Activated CD8-positive, alpha-beta memory T cell treated with anti-CD3 and anti-CD28 coated beads for 4 hours (primary cell): ENCODE measurements around the gene TMEM43.

Experiments
- DNase-seq, 2 donors: peaks; one replicate each; pipeline ENCODE4 v3.0.0-alpha.2; 2020; ENCODE audit warnings: low read depth in 2 of 2

The TMEM43 gene

DNA sequence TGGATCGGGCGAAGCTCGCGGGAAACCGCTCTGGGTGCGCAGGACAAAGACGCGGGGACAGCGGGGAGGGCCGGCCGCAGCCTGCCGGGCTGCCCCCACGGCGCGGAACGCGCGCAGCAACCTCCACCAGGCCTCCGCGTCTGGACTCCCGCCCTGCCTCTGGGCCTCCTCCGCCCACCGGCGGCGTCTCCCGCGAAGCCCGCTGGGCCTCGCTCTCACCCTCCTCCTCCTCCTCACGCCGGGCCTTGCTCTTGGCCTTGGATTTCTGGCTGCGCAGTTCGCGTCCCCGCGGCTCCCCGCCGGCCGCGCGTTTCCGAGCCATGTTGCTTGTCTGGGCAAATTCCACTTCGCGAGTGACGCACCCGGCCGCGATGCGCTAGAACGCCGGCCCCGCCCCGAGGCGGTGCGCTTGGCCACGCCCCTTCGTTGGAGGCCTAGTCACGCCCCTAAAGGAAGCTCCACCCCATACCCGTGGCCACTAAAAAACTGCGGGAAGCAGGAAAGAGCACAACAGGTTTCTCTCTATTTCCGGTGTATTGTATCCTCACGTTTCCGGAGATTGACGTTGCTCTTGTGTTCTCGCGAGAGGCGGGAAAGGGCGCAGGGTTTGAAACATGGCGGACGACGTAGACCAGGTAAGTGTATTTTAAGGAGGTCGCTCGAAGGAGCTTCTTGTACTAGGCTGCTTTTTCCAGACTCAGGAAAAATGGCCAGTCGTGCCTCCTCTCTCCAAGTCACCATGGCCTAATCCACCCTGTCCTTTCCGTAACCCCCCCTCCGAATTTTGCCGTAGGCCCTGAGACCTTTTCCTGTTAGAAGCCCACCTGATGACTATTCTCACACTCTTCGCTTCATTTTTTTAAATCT, 53.6 kb downstream of the TMEM43 start, which contains the start of the genes LSM3 and XPC:
LSM3 (plus strand) TSS at position 571 of the 867 bp plus-strand sequence; CDS start at position 615, 44 bp downstream.
XPC (minus strand) TSS at position 355 of the 867 bp plus-strand sequence; CDS start at position 322, 33 bp downstream.
- DNase-seq: peak; percentile 93 to 96

DNA sequence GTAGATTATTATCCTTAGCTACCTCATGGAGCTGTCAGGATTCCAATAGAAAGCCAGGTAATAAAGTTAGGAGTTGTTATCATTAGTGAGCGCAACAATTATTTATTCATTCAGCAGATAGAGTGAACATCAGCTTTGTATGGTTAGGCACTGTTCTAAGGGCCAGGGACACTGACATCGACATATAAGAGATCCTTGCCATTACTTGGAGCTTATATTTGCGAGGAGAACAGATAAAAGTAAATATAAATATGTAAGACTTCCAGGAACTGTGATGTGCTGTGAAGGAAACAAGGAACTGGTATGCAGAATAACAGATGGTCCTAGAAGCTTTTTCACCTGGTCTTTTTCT, 54.2 kb downstream of the TMEM43 start:
- DNase-seq: no peak

DNA sequence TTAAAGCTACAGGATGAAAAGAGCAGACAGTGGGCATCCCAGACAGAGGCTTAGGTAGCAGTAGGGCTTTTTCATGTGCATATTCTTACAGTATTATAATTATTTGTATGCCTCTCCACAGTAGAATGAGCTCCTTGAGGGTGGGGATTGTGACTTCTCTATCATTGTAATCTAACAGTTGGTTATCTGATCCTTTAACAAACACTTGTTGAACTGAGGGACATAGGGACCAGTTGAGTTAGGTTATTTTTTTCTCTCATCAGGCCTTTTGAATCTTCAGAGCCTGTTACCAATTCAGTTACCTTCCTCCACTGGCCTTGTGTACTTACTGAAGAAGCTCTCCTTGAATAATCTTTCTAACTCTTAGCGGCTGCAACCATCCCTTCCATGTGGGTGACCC, 54.9 kb downstream of the TMEM43 start:
- DNase-seq: no peak

DNA sequence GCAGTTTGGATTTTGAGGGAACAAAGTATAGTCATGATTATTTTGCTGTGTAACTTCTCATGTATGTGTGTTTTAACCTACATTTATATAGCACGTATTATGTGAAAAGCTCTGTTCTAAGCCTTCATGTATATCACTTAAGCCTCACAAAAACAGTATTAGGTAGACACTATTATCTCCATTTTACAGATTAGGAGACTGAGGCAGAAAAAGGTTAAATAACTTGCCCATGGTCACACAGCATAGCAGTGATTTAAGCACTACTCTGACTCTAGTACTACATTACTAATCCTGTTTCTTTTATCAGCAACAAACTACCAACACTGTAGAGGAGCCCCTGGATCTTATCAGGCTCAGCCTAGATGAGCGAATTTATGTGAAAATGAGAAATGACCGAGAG, 56.4 kb downstream of the TMEM43 start:
- DNase-seq: no peak

DNA sequence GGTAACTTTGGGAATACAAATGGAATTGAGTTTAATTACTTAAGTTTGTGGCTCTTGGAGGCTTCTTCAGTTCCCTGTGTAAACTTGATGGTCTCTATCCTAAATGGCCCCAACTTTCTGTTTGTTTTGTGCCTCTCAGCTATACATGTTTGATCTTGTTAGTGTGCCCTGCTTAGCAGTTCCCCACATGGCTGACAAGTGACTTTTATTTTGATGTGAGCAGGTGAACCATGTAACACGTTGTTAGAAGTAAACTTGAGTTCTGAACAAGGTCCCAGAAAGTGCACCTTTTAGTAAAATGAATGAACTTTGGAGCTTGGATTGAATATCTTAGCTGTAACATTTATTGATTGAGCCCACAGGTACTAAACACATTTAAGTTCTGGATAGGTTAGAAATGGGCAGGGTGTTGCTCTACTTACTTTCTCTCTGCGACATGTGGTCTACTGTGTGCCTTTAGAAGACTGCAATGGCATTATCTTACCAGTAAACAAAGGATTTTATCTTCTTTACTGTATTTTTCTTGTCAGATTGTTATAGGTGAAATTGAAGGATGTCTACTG, 58.2 kb downstream of the TMEM43 start:
- DNase-seq: no peak

DNA sequence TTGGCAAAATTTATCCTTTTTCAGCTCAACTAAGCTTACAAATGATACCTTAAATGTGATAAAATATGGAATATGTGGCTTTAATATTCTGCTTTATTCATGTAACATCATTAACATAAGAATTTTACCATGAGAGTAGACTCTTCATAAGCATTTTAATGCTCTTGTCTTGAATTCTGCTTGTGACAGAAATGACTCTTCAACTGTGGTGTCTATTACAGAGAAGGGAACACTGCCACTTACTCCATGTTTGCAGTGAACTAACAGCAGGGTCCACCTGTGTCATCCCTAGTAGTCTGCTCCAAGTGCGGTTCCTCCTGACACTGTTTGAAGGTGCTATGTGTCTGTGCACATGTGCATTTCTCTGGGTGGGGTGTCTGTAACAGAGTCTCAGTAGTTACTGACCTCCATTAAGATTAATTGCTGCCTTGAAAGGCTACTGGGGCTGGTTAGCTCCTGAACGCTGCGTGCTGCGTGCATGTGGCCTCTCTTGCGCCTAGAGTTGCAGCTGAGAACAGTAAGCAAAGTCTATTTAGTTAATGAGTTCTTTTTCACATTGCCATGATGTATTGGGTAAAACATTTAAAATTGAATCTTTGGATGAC, 62.1 kb downstream of the TMEM43 start:
- DNase-seq: no peak

DNA sequence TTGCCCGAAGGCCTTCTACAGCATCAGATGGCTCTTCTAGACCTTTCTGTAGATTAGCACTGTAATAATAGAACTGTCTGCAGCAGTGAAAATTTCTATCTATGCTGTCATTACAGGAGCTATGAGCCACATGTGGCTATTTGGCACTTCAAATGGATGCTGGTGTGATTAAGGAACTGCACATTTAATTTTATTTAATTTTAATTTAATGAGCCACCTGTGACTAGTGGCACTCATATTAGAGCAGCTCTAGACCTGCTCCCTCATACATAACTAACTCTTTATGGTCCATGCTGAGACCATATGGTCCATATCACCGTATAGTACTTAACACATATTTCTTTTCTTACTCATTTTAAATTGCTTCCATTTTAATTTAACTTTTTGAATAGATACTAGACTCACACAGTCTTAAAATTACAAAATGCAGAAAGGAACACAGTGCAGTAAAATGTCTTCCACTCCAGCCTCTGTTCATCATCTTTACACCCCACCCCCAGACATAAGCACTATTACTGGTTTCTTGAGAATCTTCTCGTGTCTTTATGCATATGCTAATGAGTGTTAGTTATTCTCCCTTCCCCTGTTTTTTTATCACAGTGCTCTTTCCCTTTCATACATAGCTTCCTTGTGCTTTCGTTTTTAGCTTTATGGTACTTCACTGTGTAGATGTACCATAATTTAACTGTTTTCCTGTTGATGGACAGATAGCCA, 63.3 kb downstream of the TMEM43 start:
- DNase-seq: no peak
